ENCODE results near the gene RAD51B.
"Not testable (repeated sequence)": the region's sequence is repeated elsewhere in the genome, so short reads cannot be mapped to it uniquely, and the experiment has no call there.

RAD51B gene

GRCh38 chr14:68749487-68750475, 930.2 kb downstream of the RAD51B start:
- no peak for DNase-seq

DNA sequence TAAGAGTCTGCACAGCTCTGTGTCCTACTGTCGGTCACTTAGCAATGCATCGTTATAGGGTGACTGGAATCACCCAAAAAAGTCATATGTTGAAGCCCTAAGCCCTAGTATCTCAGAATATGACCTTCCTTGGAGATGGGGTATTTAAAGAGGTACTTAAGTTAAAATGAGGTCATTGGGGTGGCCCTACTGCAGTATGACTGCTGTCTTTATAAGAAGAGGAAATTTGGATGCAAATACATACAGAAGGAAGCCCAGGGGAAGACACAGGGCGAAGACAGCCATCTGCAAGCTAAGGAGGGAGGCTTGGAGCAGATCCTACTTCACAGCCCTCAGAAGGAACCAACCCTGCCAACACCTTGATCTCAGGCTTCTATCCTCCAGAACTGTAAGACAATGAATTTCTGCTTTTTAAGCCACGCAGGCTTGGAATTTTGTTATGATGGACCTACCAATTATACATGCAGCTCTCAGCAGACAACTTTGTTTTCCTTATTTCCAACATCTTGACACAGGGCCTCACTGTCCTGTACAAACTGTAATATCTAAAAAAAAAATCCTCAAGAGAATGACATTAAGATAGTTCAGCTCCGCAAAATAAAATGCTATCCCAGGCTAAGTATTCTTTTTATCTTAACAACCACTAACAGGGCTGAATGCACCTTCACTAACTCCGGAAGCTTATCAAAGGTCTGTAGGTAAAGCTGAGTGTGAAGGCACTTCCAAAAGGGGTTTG, 932.9 kb downstream of the RAD51B start:
- DNase-seq: no peak

- DNase-seq: no peak
Observed at GRCh38 chr14:68753690-68754089, 934.1 kb downstream of the RAD51B start.

GRCh38 chr14:68755016-68755353, 935.4 kb downstream of the RAD51B start:
- no peak for DNase-seq

GRCh38 chr14:68756000-68756481, 936.5 kb downstream of the RAD51B start:
- DNase-seq: peak; percentile 53

DNA sequence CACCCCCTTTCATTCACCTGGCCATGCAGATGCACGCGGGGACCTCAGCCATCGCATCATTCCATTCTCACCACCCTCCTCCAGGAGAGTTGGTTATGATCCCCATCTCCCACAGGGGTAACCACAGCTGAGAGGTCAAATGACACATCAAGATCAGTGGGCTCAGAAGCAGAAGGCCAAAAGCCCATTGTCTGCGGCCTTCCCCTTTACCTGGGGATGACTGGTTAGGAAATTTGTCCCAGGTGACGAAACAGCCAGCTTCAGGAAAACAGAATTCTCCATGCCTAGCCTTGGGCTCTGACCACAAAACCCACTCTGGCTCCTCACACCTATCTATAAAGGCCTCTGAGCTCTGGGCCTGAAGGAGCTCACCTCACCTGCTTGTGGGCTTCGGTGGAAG, 937.2 kb downstream of the RAD51B start:
- peak; percentile 45 for DNase-seq

DNA sequence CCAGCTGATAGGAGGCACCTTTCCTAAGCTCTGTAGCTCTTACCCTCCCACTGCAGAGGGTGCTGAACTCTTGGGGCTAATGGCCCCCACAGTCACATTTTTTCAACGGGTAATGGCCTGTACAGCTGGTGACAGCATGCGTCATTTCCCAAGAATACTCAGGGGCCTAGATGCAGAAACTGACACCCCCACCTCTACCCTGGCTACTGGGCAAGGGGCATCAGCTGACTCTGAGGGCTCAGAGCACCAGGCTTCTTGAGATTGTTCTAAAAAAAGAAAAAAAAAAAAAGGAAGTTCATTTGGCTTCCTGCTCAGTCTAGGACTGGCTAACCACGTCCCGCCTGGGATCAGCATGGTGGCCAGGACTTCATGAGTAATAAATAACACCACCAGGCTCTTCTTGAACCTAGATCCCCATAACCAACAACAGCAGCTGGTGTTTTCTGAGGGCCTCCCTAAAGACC, 938.1 kb downstream of the RAD51B start:
- peak; percentile 28 for DNase-seq

DNA sequence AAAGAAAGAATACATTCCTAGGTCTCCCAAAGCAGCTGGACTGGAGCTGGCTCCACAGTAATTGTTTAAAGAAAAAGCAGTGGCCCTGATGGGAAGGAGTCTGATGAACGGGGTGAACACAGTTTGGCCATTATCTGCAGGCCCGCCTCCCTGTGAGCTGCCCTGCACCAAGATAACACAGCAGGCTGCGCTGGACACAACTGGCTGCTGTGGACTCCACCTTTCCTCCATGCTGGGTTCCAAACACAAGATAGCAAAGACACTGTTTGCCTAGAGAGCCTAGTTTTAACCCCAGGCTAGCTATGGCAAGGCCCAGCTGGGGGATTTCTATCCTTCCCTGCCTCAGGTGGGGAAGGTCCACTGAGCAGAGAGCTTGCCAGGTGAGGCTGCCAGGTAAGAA, 938.7 kb downstream of the RAD51B start:
- no peak for DNase-seq

DNA sequence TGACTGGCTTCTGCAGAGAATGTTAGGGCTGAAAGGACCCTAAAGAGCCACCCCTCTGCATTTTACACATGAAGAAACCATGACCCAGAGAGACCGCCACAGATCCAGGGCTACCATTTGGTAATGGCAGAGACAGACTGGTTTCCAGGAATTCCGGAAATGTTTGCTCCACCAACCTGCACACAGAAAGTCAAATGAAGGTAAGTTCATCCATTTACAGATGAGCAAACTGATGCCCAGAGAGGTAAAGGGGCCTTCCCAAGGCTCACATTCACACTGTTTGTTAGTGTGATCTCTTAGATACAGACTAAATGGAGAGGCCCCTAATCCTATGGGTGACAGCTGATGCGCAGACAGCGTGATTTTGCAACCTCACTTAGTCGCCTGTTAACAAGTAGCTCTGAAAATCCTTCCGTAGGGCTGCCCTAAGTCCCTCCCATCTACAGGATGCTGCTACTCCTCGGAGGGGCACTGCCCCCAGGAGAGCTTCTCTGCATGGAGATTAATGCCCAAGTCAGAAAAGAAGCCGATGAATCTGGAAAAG, 939.5 kb downstream of the RAD51B start:
- DNase-seq: peak; percentile 21

GRCh38 chr14:68759937-68760336, 940.4 kb downstream of the RAD51B start:
- peak; percentile 33 for DNase-seq

GRCh38 chr14:68760761-68761160, 941.2 kb downstream of the RAD51B start:
- DNase-seq: no peak

DNA sequence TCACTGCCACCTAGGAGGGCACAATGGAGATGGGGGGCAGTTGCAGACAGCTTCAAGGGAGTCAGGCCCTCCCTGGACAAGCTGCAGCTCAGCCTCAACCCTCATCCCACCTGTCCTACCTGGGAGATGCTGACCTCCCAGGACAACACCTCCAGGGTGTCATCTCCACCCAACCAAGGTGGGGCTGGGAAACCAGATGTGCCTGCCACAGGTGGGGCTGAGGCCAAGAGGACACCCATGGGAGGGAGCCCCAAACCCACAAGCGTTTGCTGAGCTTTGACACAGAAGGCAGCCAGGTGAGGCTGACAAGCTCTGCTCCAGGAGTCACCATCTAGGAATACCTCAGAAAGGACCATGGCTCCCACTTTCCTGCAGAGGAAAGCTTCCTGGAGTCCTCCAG, 941.8 kb downstream of the RAD51B start:
- DNase-seq: peak; percentile 56

- DNase-seq: no peak
Observed at GRCh38 chr14:68762953-68763764, 943.6 kb downstream of the RAD51B start.

DNA sequence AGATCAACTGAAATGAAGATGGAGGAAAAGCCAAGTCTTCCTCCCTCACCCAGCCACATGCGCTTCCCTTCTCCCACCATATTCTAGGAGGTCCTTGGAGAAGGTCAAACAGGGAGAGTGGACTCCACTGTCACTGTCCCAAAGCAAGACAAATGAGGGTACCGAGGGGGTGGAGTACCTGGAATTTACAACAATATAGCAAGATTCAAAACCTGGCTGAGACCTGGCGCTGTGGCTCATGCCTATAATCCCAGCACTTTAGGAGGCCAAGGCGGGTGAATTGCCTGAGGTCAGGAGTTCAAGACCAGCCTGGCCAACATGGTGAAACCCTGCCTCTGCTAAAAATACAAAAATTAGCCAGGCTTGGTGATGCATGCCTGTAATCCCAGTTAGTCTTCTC, 944.3 kb downstream of the RAD51B start:
- DNase-seq: not testable (repeated sequence)

GRCh38 chr14:68766299-68767247, 947.0 kb downstream of the RAD51B start:
- no peak for DNase-seq

DNA sequence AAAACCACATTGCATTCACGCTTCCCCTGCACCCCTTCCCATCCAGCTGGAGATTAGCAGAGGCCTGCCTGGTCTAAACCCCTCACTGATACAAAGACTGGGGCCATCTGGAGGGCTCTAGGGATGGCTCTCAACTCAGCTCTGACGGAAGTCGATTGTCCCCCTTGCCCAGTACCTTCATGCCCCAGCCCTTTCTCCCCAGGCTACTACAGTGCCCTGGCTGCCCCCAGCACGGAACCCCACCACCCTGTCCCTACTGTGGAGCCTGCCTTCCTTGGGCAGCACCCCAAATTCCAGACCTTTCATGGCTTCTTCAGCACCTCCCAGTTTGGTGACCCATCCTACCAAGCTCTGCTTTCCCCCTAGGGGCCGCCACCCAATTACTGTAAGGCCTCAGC, 947.7 kb downstream of the RAD51B start:
- no peak for DNase-seq

DNA sequence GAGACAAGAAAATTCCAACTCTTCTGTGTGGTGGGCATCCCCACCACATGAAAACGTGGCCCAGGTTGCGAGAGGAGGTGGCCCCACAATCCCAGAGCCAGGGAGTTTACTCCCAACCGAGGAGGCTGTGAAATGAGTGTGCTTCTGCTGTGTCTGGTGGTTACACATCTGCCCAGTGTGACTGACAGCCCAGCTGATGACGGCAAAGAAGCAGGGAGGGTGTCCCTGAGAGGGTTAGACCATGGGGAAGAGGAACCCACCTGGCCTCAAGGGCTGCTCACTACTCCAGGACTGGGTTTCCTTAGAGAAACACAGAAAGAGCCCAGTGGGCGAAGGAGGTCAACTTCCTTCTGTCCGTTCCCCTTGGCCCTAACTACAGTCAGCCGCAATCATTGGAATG, 948.7 kb downstream of the RAD51B start:
- DNase-seq: no peak

GRCh38 chr14:68770051-68770450, 950.5 kb downstream of the RAD51B start:
- DNase-seq: no peak

DNA sequence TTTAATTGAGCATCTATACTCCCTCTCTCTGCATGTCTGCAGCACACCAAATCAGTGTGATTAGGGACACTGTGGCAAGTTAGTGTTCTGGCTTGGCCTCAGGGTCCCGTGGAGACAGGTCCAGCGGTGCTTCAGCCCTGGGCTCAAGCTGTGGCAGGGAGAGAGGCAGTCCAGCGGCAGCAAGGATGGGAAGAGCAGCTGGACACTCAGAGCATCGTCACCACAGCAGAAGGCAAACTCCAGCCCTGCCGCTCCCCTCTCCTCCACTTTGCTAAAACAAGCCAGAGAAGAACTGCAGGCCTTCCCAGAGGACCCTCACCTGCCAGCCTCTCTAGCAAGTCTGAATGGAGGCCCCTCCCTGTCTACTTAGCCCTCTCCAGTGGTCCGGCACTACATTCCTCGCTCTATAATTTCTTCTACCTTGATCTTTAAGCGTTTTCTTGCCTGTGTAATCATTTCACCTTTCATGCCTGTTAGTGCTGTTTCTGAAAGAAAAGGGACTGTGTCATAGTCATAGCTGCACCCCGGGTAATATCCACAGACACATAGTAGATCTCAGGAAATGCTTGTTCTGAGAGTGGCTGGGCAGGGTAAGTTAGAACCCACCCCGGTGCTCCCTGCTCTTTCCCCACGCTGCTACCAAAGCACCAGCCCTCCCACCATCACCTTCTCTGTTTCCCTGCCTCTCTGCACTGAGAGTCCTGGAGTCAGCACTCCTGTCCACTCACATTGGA, 951.1 kb downstream of the RAD51B start:
- no peak for DNase-seq

DNA sequence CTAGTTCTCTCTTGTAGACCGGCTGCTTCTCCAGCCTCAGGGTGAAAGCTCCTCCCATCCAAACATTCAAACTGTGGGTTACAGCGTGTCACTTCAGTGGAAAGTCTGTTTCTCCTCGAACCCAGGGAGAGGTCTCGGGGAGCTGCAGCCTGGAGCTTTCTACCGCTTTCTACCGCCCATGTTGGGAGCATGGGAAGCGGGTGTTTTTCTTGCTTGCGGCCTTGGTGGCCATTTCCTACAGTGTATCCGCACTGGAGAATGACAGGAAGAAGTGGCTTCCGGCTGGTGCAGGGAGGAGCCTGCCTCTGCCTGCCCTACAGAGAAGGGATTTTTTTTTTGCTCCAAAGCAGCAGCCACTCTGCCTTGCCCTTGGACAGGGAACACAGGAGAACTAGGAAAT, 952.1 kb downstream of the RAD51B start:
- DNase-seq: no peak

Data from activated effector memory CD4-positive, alpha-beta T cell treated with anti-CD3 and anti-CD28 coated beads, Interleukin-2, amount 50 U/mL, for 16 hours (primary cell).